Measurements from ENCODE around the gene GATA5.

GRCh38 chr20:62513991-62514390 is 38.2 kb upstream of the GATA5 start:
- TF ChIP-seq, protein P1, sequence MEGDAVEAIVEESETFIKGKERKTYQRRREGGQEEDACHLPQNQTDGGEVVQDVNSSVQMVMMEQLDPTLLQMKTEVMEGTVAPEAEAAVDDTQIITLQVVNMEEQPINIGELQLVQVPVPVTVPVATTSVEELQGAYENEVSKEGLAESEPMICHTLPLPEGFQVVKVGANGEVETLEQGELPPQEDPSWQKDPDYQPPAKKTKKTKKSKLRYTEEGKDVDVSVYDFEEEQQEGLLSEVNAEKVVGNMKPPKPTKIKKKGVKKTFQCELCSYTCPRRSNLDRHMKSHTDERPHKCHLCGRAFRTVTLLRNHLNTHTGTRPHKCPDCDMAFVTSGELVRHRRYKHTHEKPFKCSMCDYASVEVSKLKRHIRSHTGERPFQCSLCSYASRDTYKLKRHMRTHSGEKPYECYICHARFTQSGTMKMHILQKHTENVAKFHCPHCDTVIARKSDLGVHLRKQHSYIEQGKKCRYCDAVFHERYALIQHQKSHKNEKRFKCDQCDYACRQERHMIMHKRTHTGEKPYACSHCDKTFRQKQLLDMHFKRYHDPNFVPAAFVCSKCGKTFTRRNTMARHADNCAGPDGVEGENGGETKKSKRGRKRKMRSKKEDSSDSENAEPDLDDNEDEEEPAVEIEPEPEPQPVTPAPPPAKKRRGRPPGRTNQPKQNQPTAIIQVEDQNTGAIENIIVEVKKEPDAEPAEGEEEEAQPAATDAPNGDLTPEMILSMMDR (IDR thresholded peaks at IDR 0.05 in 8 of 11, conservative IDR thresholded peaks at IDR 0.05 in 3 of 11) = no peak
- no peak for TF ChIP-seq POLR2A (IDR thresholded peaks at IDR 0.05)

Measured in spleen (tissue), 7 donors.